Activated CD8-positive, alpha-beta memory T cell treated with anti-CD3 and anti-CD28 coated beads for 24 hours (primary cell): Measurements from ENCODE around the gene NUP214.
"Not testable (repeated sequence)": the region's sequence is repeated elsewhere in the genome, so short reads cannot be mapped to it uniquely, and the experiment has no call there.

Experiments used
- DNase-seq: peaks from one replicate; pipeline ENCODE4 v3.0.0-alpha.2; 2020

The NUP214 gene

GRCh38 chr9:131236761-131237160 is 111.4 kb downstream of the NUP214 start:
- no peak for DNase-seq

GRCh38 chr9:131237291-131237690 is 111.9 kb downstream of the NUP214 start:
- DNase-seq: no peak

- DNase-seq: peak; percentile 90
These were observed 112.6 kb downstream of the NUP214 start for GRCh38 chr9:131237931-131238401.

DNA sequence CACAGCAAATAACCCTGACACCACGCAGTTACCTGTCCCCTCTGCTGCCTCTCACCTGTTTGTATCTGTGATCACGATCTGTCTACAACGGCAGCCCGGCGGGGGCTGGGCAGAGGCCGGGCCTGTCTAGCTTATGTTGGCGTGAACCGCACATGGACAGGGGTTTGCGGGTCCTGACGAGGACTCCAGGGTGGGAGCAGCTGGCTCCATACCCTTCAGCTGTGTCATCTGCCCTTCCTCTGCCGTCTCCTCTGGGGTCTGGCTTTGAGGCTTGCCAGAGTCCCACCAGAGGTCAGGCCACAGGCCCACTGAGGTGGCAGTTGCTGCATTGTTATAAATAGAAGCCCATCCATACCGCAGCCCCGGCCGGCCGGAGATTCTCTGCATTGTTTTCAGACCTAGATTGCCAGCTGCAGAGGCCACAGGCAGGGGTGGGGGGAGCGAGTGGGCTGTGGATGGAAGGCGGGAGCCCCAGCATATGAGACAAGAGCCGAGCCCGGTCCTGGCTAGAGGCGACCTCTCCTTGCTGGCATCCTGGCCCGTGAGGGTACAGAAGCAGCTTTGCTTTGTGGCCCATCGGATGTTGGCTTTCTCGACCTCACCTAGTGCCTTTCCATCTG is 113.1 kb downstream of the NUP214 start:
- no peak for DNase-seq

- no peak for DNase-seq
These were observed 114.0 kb downstream of the NUP214 start for GRCh38 chr9:131239161-131239975.

- DNase-seq: no peak
These were observed 114.9 kb downstream of the NUP214 start for GRCh38 chr9:131240047-131240921.

DNA sequence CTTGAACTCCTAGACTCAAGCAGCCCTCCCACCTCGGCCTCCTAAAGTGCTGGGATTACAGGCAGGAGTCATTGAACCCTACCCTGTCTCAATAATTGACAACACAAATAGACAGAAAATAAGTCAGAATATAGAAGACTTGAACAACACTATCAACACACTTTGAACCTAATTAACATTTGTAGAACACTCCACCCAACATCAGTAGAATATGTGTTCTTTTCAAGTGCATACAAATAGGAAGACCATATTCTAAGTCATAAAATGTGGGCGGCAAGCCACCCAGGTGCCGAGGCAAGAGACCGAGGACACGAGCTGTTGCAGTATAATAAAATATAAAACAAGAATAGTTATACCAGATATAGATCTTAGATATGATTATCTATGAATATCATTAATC is 118.9 kb downstream of the NUP214 start:
- DNase-seq: not testable (repeated sequence)

DNA sequence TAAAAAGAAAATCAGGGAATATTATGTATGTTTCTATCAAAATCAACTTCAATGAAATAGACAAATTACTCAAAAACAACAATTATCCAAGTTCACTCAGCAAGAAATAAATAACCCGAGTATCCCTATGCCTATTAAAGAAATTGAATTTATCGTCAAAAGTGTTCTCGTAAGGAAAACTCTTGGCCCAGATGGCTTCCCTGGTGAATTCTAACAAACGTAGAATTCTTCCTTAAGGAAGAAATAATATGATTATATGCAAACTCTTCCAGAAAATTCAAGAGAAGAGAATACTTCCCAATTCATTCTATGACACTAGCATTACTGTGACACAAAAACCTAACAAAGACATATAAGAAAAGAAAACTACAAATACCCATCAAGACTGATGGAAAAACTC is 121.2 kb downstream of the NUP214 start:
- no peak for DNase-seq

DNA sequence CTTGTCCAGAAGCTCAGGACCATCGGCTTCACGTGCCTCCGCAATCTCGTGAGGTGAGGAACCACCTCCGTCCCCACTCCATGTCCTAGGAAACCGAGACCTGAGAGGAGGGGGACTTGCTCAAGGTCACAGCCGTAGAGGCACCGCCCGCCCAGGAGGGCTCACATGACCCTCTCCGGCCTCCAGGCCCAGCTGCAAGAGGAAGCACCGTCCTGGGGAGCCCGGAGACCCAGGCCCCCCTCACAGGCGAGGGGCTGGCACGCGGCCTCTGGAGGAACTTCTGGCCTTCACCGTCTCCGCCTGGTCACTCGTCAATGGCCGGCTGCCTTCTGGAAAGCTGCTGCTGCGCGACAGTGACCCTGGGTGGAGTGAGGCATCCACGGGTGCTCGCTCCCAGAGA is 126.7 kb downstream of the NUP214 start:
- DNase-seq: no peak

- DNase-seq: peak; percentile 58
These were observed 128.6 kb downstream of the NUP214 start for GRCh38 chr9:131253891-131254491.

GRCh38 chr9:131254626-131255025 is 129.2 kb downstream of the NUP214 start:
- DNase-seq: no peak

GRCh38 chr9:131255676-131256197 is 130.4 kb downstream of the NUP214 start:
- DNase-seq: no peak

DNA sequence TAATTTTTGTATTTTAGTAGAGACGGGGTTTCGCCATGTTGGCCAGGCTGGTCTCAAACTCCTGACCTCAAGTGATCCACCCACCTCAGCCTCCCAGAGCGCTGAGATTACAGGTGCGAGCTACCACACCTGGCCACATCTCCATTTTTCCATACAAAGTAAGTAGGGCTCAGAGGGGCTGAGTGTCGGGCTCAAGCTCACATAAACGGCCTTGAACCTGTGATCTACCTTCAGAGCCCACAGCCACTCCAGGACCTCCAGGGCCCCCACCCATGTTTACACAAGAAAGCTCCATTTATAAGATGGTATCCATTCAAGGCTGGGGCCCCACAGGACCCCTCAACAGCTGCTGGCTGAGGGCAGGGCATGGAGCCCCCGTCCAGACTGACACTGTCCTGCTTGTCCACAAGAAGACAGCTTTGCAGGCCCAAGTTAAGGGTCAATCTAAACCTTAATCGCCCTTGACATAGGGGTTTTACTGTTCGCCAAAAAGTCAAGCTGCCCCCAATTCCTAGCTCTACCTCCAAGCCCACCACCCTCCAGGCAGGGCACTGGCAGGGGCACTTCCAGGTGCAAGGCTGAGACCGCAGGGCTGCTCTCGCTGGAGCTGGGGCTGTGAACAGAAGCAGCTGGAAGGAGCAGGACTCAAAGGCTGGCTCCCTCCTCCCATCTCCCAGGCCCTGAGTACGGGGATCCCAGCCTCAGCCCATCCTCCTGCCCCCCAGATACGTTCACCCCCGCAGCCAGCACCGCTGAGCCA is 132.1 kb downstream of the NUP214 start:
- no peak for DNase-seq

DNA sequence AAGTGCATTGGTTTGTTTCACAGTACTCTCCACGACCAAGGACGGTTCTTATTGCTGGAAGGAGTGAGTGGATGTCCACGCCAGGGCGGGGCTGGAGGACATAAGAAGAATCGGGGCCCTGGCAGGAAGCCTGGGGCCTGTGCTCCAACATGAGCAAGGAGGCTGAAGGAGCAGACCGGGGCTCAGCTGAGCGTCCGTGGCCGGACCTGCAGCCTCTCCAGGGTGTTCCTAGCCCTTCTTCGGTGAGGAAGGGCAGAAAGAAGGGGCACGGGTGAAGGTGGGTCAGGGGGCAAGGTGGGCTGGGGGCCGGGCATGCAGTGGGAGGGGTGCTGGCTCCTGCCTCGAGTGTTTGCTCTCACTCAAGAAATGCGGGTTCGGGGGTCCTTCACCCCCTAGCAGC is 132.8 kb downstream of the NUP214 start:
- no peak for DNase-seq

GRCh38 chr9:131258698-131259431 is 133.5 kb downstream of the NUP214 start:
- DNase-seq: no peak

DNA sequence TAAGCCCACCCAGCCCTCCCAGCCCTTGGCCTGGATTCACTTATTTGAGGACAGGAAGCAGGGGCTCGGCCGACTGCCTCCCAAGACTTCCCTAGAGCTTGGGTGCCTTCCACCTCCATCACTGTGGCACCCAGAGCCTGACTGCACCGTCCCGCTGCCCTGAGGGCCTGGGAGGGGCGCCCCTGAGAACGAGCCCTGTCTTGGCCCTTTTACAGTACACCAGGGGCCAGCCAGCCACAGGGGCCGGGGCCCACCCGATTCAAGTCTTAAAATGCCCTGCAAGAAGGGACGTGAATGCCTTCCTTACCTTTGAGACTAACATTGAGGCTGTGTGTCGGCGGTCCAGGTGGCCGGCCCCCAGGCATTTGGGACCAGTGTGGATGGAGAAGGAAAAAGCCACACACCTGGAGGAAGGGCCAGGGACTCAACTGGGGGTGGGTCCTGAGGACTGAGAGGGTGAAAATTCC is 134.1 kb downstream of the NUP214 start:
- no peak for DNase-seq

DNA sequence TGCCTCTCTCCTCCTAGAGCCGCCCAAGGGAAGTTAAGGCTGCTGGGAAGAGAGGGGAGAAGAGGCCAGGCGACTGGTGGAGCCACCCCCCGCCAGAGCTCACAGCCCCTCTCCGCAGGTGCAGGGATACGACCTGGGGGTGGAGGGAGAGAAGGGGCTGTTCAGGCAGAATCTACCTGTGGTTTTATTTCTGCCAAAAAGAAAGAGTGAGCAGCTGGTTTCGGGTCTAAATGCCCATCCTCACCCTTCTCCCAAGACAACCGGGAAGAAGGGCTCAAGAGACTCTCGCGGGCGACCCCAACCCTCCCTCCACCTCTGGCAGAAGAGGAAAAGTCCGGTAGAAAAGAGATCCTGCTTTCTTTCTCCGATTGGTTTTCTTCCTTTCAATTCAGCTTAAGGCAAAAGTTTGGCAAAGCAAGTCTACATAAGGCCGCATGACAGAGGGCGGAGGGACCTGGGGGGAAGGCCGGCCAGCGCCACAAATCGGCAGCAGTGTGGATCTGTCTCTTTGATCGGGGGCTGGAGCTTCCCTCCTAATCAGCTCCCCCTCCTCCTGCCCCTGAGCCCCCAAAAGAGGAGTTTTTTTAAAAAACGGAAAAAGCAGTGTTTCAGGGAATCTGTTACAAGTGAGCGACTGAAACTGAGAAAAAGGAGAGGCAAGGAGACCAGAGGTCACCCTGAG is 134.7 kb downstream of the NUP214 start:
- DNase-seq: no peak

DNA sequence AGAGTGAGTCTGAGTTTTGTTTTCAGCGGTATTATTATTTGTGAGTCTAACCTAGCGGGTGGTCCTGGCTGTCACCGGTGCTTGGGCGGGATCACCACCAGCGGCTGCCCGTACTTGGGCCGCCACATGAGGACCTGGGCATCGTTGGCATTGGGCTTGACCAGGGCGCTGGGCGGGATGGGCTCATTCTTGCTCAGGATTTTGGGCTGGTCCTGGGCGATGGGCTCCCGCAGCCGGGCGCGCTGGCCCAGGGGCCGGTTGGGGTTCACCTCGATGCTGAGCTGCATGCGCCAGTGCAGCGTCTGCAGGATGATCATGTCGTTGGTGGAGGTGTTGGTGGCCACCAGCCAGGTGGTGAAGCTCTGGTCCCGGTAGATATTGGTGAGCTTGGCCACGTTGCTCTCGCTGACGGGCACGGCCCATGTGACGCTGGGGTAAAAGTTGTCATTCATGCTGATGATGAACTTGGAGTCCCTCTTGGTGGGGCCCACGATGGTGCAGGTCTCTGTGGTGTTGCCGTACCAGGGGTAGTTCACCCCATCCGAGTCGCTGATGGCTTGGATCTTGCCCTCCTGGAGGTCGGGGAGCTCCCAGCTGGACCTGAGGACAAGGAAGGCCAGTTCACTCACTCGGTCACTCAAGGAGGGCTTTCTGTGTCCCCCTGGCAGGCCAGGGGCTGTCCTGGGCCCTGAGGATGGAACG is 135.5 kb downstream of the NUP214 start:
- DNase-seq: no peak

DNA sequence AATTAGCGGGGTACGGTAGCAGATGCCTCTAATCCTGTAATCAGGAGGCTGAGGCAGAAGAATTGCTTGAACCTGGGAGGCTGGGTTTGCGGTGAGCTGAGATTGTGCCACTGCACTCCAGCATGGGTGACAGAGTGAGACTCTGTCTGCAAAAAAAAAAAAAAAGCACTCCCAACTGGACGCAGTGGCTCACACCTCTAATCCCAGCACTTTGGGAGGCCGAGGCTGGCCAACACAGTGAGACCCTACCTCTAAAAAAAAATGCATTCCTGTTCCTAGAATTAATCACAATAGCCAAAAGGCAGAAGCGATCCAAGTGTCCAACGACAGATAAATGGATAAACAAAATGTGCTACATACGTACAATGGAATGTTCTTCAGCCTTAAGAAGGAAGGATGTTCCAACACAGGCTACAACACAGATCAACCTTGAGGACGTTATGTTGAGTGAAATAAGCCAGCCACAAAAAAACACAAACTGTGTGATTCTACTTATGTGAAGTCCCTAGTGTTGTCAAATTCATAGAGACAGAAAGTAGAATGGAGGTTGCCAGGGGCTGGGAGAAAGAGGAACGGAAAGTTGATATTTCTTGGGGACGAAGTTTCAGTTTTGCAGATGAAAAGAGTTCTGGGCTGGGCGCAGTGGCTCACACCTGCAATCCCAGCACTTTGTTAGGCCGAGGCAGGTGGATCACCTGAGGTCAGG is 137.1 kb downstream of the NUP214 start:
- DNase-seq: peak; percentile 56
